T-cell (primary cell): ENCODE measurements around the gene TUBGCP2. TPM values are rescaled to one million over a fixed set of nuclear protein-coding genes. Genes with fewer than 3 reads are reported as not detected.

ENCODE experiments used
- ATAC-seq, 4 experiments: fragments of 200-7000 bp in 3 of 4; fragments of 150-1000 bp in 1 of 4; cut with Tn5 transposase; replicated peaks in 1 of 4; 1 replicate in 3 of 4; 2 replicates in 1 of 4; pipeline ENCODE4 v1.10.0; 2021; ENCODE audit warnings: moderate library complexity in 3 of 4, mild to moderate bottlenecking in 2 of 4, moderate number of reproducible peaks in 1 of 4
- CTCF ChIA-PET, 2 donors: fragments of 300-600 bp; sonication (Branson Sonifier 250); formaldehyde crosslinking; loops; one replicate each; lab custom pipeline; 2022; ENCODE audit warnings: antibody characterized with exemption in 2 of 2; lab: Charles Lee
- POLR2A ChIA-PET, 2 donors: fragments of 300-600 bp; sonication (Branson Sonifier 250); formaldehyde crosslinking; loops; one replicate each; lab custom pipeline; 2022; ENCODE audit warnings: antibody characterized with exemption in 2 of 2; lab: Charles Lee
- DNase-seq, 35 experiments: peaks; one replicate each; pipeline versions ENCODE4 v3.0.0 to v3.0.0-alpha.2; 2013 to 2023
- H3K27ac ChIP-seq: one replicate; pipeline ENCODE4 v1.5.1; 2013; ENCODE audit warnings: low read length
- H3K27me3 ChIP-seq, 2 experiments: replicated peaks in 1 of 2; 1 replicate in 1 of 2; 2 replicates in 1 of 2; pipeline versions ENCODE4 v1.6.1 to v1.7.0; 2013; ENCODE audit warnings: low read length in 1 of 2, mixed read lengths in 1 of 2; ENCODE audit not compliant: control insufficient read depth in 2 of 2, insufficient read depth in 2 of 2; ENCODE audit errors: extremely low read depth in 1 of 2
- H3K36me3 ChIP-seq, 2 donors: 1 replicate in 1 of 2; 2 replicates in 1 of 2; pipeline versions ENCODE4 v1.6.1 to v1.7.0; 2013; ENCODE audit warnings: low read length in 1 of 2; ENCODE audit not compliant: control insufficient read depth in 2 of 2, insufficient read depth in 1 of 2; ENCODE audit errors: extremely low read depth in 1 of 2
- H3K4me1 ChIP-seq, 2 experiments: 1 replicate in 1 of 2; 2 replicates in 1 of 2; pipeline versions ENCODE4 v1.6.1 to v1.7.0; 2013; ENCODE audit warnings: low read length in 2 of 2, mixed read lengths in 1 of 2; ENCODE audit not compliant: insufficient read depth in 2 of 2, control insufficient read depth in 1 of 2; ENCODE audit errors: extremely low read depth in 1 of 2
- H3K4me3 ChIP-seq, 2 donors: 1 replicate in 1 of 2; 2 replicates in 1 of 2; pipeline versions ENCODE4 v1.5.1 to v1.7.0; 2013; ENCODE audit warnings: mild to moderate bottlenecking in 2 of 2, low read length in 1 of 2, moderate library complexity in 1 of 2; ENCODE audit not compliant: control insufficient read depth in 1 of 2; ENCODE audit errors: extremely low read depth in 1 of 2
- H3K9me3 ChIP-seq: 2 replicates; pipeline ENCODE4 v1.7.0; 2013
- H3K27ac Mint-ChIP-seq, 2 donors: one replicate each; pipeline ENCODE4 v1.8.0; 2020 to 2021; ENCODE audit warnings: mild to moderate bottlenecking in 2 of 2, mixed read lengths in 2 of 2
- H3K27me3 Mint-ChIP-seq, 2 donors: one replicate each; pipeline ENCODE4 v1.8.0; 2021 to 2022; ENCODE audit warnings: mixed read lengths in 2 of 2
- H3K36me3 Mint-ChIP-seq: one replicate; pipeline ENCODE4 v1.8.0; 2021; ENCODE audit warnings: mixed read lengths
- H3K4me1 Mint-ChIP-seq, 3 donors: one replicate each; pipeline ENCODE4 v1.8.0; 2020 to 2022; ENCODE audit warnings: mixed read lengths in 3 of 3, mild to moderate bottlenecking in 1 of 3
- H3K4me3 Mint-ChIP-seq, 3 donors: one replicate each; pipeline ENCODE4 v1.8.0; 2020 to 2022; ENCODE audit warnings: mild to moderate bottlenecking in 3 of 3, mixed read lengths in 3 of 3, moderate library complexity in 3 of 3
- H3K9me3 Mint-ChIP-seq, 3 donors: one replicate each; pipeline ENCODE4 v1.8.0; 2020 to 2022; ENCODE audit warnings: mixed read lengths in 3 of 3
- WGBS: methylation state at CpG from one replicate; pipeline ENCODE4 v1.1.5; 2013; ENCODE audit warnings: missing lambda C conversion rate; ENCODE audit not compliant: insufficient coverage; 5-methylcytosine and 5-hydroxymethylcytosine counted together
- total RNA-seq, 35 experiments: library from RNA in 6 of 35; stranded (reverse) in 6 of 35; fragments of 120-200 nt in 1 of 35; gene quantifications; one replicate each; pipeline versions ENCODE4 v1.2.1 to v1.2.4 and lab custom pipeline; 2013 to 2026

Gene TUBGCP2
- total RNA-seq, 5 donors from 2014 or later (not counting 1 experiment from before 2014, with no cell fraction given) = 64.5 to 80.8 (median 72.7) TPM

DNA sequence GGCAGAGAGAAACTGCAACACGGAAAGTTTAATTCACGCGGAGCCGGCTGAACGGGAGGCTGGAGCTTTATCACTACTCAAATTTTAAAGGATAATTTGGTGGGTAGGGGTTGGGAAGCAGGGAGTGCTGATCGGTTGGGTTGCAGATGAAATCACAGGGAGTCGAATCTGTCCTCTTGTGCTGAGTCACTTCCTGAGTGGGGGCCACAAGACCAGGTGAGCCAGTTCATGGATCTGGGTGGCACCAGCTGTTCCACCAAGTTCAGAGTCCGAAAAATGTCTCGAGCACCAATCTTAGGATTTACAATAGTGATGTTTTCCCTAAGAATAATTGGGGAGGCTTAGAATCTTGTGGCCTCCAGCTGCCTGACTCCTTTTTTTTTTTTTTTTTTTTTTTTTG lies 34.9 kb upstream of the TUBGCP2 start:
- ChIA-PET CTCF (no interaction called here), POLR2A (no interaction called here)
- H3K27me3 ChIP-seq = peaks cover 0 to 81% of the 10 kb centered on the region in 2 experiments
- ATAC-seq = no peak
- Mint-ChIP-seq H3K9me3 (no peaks in the 10 kb centered on the region), H3K27me3 (peaks cover 27 to 51% of the 10 kb centered on the region in 2 donors), H3K36me3 (no peaks in the 10 kb centered on the region), H3K4me3 (no peak overlapping the region), H3K4me1 (no peaks in the 10 kb centered on the region), H3K27ac (no peak overlapping the region)
- H3K4me3 ChIP-seq = no peak overlapping the region
- no peak for DNase-seq
- no peaks in the 10 kb centered on the region for H3K4me1 ChIP-seq
- H3K36me3 ChIP-seq = no peaks in the 10 kb centered on the region
- WGBS = 71% methylated on average over 6 of the region's 9 CpGs
- H3K27ac ChIP-seq = no peak overlapping the region
- H3K9me3 ChIP-seq = no peaks in the 10 kb centered on the region

DNA sequence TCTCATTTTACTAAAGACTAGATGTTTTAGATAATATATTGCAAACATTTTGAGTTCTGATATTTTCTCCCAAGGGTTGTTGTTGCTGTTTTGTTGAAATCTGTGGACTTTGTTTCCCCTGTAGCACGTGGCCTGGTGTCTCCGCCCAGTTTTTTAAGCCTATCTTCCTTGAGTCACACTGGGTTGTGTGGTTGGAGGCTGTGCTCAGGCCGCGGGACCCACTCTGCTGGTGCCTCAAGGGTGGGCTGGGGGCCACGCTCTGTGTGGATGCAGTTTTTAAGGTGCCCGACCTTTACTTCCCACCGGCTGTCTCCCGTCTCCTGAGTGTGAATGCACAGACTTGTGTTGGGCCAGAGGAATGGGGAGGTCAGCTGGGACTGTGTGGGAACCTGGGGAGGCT lies 34.3 kb upstream of the TUBGCP2 start:
- H3K36me3 ChIP-seq = no peaks in the 10 kb centered on the region
- no peak overlapping the region for H3K4me3 ChIP-seq
- no peaks in the 10 kb centered on the region for H3K9me3 Mint-ChIP-seq
- H3K27ac ChIP-seq = no peak overlapping the region
- H3K36me3 Mint-ChIP-seq = no peaks in the 10 kb centered on the region
- no peak overlapping the region for H3K4me3 Mint-ChIP-seq
- H3K4me1 Mint-ChIP-seq = no peaks in the 10 kb centered on the region
- ATAC-seq = no peak
- ChIA-PET CTCF (no interaction called here), POLR2A (no interaction called here)
- H3K27me3 ChIP-seq = peaks cover 0 to 81% of the 10 kb centered on the region in 2 experiments
- no peaks in the 10 kb centered on the region for H3K9me3 ChIP-seq
- peaks cover 27 to 51% of the 10 kb centered on the region in 2 donors for H3K27me3 Mint-ChIP-seq
- no peak for DNase-seq
- 83% methylated on average over 6 of the region's 8 CpGs for WGBS
- no peak overlapping the region for H3K27ac Mint-ChIP-seq
- peaks cover 0 to 3% of the 10 kb centered on the region in 2 experiments for H3K4me1 ChIP-seq

DNA sequence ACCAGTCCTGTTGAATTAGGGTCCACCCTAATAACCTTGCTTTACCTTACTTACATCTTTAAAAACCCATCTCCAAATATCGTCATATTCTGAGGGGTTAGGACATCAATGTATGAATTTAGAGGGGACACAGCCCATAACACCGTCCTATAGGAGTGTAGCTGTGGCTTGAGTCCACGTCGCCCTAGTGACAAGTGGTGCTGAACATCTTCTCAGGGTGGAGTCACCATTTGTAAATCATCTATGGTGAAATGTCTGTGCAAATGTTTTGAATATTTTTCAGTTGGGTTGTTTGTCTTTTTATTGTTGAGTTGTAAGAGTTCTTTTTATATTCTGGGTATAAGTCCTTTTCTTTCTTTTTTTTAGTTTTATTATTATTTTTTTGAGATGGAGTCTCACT lies 33.3 kb upstream of the TUBGCP2 start:
- Mint-ChIP-seq H3K9me3 (no peaks in the 10 kb centered on the region), H3K4me3 (no peak overlapping the region), H3K27me3 (peaks cover 27 to 47% of the 10 kb centered on the region in 2 donors), H3K27ac (no peak overlapping the region), H3K36me3 (no peaks in the 10 kb centered on the region), H3K4me1 (no peaks in the 10 kb centered on the region)
- H3K36me3 ChIP-seq = no peaks in the 10 kb centered on the region
- H3K9me3 ChIP-seq = no peaks in the 10 kb centered on the region
- DNase-seq (no peak), ATAC-seq (no peak)
- ChIA-PET CTCF (no interaction called here), POLR2A (no interaction called here)
- no peak overlapping the region for H3K4me3 ChIP-seq
- H3K4me1 ChIP-seq = peaks cover 7 to 13% of the 10 kb centered on the region in 2 experiments
- WGBS = 75% methylated on average over 3 of the region's 4 CpGs
- H3K27me3 ChIP-seq = peaks cover 0 to 80% of the 10 kb centered on the region in 2 experiments
- H3K27ac ChIP-seq = no peak overlapping the region

DNA sequence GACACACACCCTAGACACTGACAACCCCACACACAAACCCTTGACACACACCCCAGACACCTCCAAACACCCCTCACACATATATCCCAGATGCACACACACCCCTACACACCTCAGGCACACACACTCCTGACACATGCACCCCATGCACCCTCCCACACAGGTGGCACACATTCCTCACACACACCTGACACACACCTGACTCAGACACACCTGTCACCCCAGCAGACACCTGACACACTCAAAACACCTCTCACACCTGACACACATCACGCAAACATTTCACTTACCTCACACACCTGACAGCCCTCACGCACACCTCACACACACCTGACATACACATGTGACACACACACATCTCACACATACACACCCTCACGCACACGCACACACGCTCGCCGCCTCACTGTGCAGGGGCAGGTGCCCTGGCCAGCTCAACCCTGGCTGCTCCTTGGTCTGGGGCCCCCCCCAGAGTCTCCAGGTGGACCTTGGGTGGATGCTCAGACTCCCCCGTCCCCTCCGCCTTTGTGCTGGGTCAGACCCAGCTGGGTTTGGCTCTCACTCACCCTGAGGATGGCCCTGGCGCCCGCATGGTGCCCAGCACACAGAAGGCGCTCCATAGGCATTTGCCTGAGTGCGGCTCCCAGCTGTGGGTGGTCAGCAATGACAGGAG lies 31.2 kb upstream of the TUBGCP2 start:
- H3K4me3 ChIP-seq = no peak overlapping the region
- Mint-ChIP-seq H3K36me3 (no peaks in the 10 kb centered on the region), H3K4me1 (peaks cover 0 to 3% (median 2%) of the 10 kb centered on the region in 3 donors), H3K4me3 (no peak overlapping the region), H3K27me3 (peaks cover 15 to 26% of the 10 kb centered on the region in 2 donors), H3K27ac (no peak overlapping the region), H3K9me3 (no peaks in the 10 kb centered on the region)
- no peak for ATAC-seq
- ChIA-PET CTCF (interaction anchor here in 1 of 2 donors (0.5 kb wide), 1 partner anchor 11 kb away, joined by 3 read pairs; no protein-coding TSS in a partner anchor), POLR2A (no interaction called here)
- no peaks in the 10 kb centered on the region for H3K36me3 ChIP-seq
- H3K4me1 ChIP-seq = peaks cover 16 to 34% of the 10 kb centered on the region in 2 experiments
- H3K27me3 ChIP-seq = peaks cover 0 to 60% of the 10 kb centered on the region in 2 experiments
- no peak for DNase-seq
- H3K27ac ChIP-seq = no peak overlapping the region
- H3K9me3 ChIP-seq = no peaks in the 10 kb centered on the region
- WGBS = 89% methylated on average over 13 of the region's 13 CpGs

DNA sequence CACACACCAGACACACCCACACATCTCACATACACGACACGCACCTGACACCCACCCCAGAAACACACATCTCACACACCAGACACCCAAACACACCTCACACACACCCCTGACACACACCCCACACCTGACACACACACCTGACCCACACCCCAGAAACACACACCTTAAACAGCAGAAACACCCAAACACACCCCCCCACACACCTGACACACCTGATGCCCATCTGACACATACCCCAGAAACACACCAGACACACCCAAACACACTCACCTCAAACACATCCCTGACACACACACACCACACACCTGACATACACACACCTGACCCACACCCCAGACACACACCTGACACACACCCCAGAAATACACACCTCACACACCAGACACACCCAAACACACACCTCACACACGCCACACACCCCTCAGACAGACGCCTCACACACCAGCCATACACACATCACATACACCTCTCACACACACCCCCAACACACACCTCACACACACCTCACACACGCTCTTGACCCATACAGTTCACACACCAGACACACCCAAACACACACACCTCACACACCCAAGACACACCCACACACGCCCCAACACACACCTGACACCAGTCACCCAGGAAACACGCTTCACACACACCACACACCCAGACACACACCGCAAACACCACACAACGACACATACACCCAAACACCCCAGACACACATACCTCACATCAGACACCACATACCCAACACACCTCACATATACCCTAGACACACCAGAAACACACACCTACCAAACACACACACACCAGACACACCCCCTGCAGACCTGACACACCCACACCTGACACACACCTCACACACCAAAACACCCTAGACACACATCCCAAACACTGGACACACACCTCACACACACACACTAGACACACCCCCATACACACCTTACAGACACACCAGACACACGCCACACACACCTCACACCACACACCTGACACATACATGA lies 29.7 kb upstream of the TUBGCP2 start:
- Histone ChIP-seq H3K27ac (no peak overlapping the region), H3K36me3 (no peaks in the 10 kb centered on the region), H3K9me3 (no peaks in the 10 kb centered on the region), H3K27me3 (peaks cover 0 to 52% of the 10 kb centered on the region in 2 experiments), H3K4me3 (no peak overlapping the region), H3K4me1 (peaks cover 16 to 40% of the 10 kb centered on the region in 2 experiments)
- Mint-ChIP-seq H3K36me3 (no peaks in the 10 kb centered on the region), H3K4me3 (no peak overlapping the region), H3K27me3 (peaks cover 9 to 16% of the 10 kb centered on the region in 2 donors), H3K4me1 (peaks cover 0 to 5% (median 4%) of the 10 kb centered on the region in 3 donors), H3K9me3 (no peaks in the 10 kb centered on the region), H3K27ac (no peak overlapping the region)
- CTCF ChIA-PET = no interaction called here
- no peak for ATAC-seq
- no peak for DNase-seq
- 95% methylated on average over 10 of the region's 10 CpGs for WGBS
- POLR2A ChIA-PET = no interaction called here

DNA sequence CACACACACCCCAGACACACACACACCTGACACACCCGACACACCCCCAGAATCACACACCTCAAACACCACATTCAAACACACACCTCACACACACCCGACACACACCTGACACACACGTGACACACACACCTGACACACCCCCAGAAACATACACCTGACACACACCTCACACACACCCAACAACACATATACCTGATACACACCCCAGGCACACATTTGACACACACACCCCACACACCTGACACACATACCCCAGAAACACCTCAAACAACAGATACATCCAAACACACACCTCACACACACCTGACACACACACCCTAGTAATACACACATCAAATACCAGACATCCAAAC lies 28.7 kb upstream of the TUBGCP2 start:
- ATAC-seq (no peak), DNase-seq (no peak)
- Histone ChIP-seq H3K9me3 (no peaks in the 10 kb centered on the region), H3K27ac (peak overlapping the region; percentile 41), H3K4me1 (peaks cover 16 to 40% of the 10 kb centered on the region in 2 experiments), H3K27me3 (peaks cover 0 to 43% of the 10 kb centered on the region in 2 experiments), H3K4me3 (peak overlapping the region; percentile 25 to 35), H3K36me3 (no peaks in the 10 kb centered on the region)
- Mint-ChIP-seq H3K4me3 (no peak overlapping the region), H3K27me3 (peaks cover 6 to 11% of the 10 kb centered on the region in 2 donors), H3K4me1 (peaks cover 0 to 5% (median 4%) of the 10 kb centered on the region in 3 donors), H3K27ac (no peak overlapping the region), H3K9me3 (no peaks in the 10 kb centered on the region), H3K36me3 (no peaks in the 10 kb centered on the region)
- ChIA-PET POLR2A (no interaction called here), CTCF (no interaction called here)
- 75% methylated on average over 3 of the region's 3 CpGs for WGBS
